ENCODE measurements around the gene RNF150. TPM values are rescaled to one million over a fixed set of nuclear protein-coding genes. Genes with fewer than 3 reads are reported as not detected.

Gene RNF150
- total and polyA plus RNA-seq, 2 experiments from 2014 or later: 4.2 to 9.2 TPM

- no peak for DNase-seq (ENCODE audit: low spot score)
- Histone ChIP-seq H3K36me3 (replicated peaks; ENCODE audit: insufficient read depth, low read depth) (no peaks in the 10 kb centered on the region), H3K9me3 (ENCODE audit: low read depth) (no peaks in the 10 kb centered on the region), H3K4me3 (no peak overlapping the region), H3K27ac (no peak overlapping the region), H2AFZ (no peak overlapping the region), H3K9me2 (replicated peaks; ENCODE audit: insufficient read depth) (no peaks in the 10 kb centered on the region), H3K79me2 (no peaks in the 10 kb centered on the region), H3K4me2 (no peak overlapping the region), H3K27me3 (no peaks in the 10 kb centered on the region), H3K4me1 (ENCODE audit: insufficient read depth) (no peaks in the 10 kb centered on the region), H4K20me1 (ENCODE audit: insufficient read depth, poor library complexity, severe bottlenecking) (no peaks in the 10 kb centered on the region)
- 63% methylated on average over 5 of the region's 5 CpGs for WGBS (ENCODE audit: low lambda C conversion rate, missing lambda C conversion rate)
- TF ChIP-seq EZH2 (IDR thresholded peaks at IDR 0.05; ENCODE audit: borderline replicate concordance): no peak
- TF ChIP-seq, protein P1, sequence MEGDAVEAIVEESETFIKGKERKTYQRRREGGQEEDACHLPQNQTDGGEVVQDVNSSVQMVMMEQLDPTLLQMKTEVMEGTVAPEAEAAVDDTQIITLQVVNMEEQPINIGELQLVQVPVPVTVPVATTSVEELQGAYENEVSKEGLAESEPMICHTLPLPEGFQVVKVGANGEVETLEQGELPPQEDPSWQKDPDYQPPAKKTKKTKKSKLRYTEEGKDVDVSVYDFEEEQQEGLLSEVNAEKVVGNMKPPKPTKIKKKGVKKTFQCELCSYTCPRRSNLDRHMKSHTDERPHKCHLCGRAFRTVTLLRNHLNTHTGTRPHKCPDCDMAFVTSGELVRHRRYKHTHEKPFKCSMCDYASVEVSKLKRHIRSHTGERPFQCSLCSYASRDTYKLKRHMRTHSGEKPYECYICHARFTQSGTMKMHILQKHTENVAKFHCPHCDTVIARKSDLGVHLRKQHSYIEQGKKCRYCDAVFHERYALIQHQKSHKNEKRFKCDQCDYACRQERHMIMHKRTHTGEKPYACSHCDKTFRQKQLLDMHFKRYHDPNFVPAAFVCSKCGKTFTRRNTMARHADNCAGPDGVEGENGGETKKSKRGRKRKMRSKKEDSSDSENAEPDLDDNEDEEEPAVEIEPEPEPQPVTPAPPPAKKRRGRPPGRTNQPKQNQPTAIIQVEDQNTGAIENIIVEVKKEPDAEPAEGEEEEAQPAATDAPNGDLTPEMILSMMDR (IDR thresholded peaks at IDR 0.05; ENCODE audit: poor library complexity): no peak
- no peak for TF ChIP-seq EZH2phosphoT487 (IDR thresholded peaks at IDR 0.05; ENCODE audit: low read depth, severe bottlenecking, unreplicated experiment)
Measured at GRCh38 chr4:140986045-140986444, 147.2 kb downstream of the RNF150 start.

DNA sequence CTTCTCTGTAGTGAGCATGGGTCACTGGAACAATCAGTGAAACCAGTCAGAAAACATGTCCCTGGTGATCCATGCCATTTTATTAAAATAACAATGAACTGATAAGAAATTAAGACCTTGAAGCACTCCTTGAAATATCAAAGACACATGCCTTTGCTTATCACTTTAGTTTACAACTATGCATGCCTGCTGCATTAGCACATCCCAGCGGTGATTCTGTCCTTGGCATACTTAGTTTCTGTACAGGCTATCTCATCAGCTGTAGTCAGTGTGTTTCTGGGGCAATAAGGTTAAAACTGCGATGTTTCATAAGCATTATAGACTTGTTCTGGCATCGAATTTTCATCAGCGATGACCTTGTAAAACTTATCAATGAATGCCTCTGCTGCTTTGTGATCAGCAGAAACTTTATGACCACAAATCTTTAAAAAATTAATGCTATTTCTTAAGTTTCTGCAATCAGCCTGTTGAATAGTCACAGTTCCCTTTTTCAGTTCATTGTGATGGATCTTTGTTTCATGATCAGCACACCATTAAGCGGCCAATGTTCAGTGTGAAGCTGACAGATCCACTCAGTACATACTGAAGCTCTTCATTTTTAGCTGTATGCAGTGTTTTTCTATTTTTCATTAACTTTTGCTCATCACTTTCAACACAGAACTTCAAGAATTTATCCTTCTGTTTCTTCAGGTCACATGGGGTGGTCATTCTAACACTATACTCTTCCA, 150.5 kb downstream of the RNF150 start:
- TF ChIP-seq EZH2 (IDR thresholded peaks at IDR 0.05; ENCODE audit: borderline replicate concordance): no peak
- TF ChIP-seq, protein P1 (IDR thresholded peaks at IDR 0.05; ENCODE audit: poor library complexity): no peak
- no peak for TF ChIP-seq EZH2phosphoT487 (IDR thresholded peaks at IDR 0.05; ENCODE audit: low read depth, severe bottlenecking, unreplicated experiment)
- no peaks in the 10 kb centered on the region for H3K36me3 ChIP-seq (replicated peaks; ENCODE audit: insufficient read depth, low read depth)
- 65% methylated on average over 5 of the region's 5 CpGs for WGBS (ENCODE audit: low lambda C conversion rate, missing lambda C conversion rate)
- H3K79me2 ChIP-seq: no peaks in the 10 kb centered on the region
- no peak overlapping the region for H3K4me3 ChIP-seq
- H3K9me3 ChIP-seq (ENCODE audit: low read depth): no peaks in the 10 kb centered on the region
- H2AFZ ChIP-seq: no peak overlapping the region
- H3K4me2 ChIP-seq: no peak overlapping the region
- no peaks in the 10 kb centered on the region for H3K9me2 ChIP-seq (replicated peaks; ENCODE audit: insufficient read depth)
- no peaks in the 10 kb centered on the region for H4K20me1 ChIP-seq (ENCODE audit: insufficient read depth, poor library complexity, severe bottlenecking)
- no peak overlapping the region for H3K27ac ChIP-seq
- no peak for DNase-seq (ENCODE audit: low spot score)
- H3K4me1 ChIP-seq (ENCODE audit: insufficient read depth): no peaks in the 10 kb centered on the region
- H3K27me3 ChIP-seq: no peaks in the 10 kb centered on the region

DNA sequence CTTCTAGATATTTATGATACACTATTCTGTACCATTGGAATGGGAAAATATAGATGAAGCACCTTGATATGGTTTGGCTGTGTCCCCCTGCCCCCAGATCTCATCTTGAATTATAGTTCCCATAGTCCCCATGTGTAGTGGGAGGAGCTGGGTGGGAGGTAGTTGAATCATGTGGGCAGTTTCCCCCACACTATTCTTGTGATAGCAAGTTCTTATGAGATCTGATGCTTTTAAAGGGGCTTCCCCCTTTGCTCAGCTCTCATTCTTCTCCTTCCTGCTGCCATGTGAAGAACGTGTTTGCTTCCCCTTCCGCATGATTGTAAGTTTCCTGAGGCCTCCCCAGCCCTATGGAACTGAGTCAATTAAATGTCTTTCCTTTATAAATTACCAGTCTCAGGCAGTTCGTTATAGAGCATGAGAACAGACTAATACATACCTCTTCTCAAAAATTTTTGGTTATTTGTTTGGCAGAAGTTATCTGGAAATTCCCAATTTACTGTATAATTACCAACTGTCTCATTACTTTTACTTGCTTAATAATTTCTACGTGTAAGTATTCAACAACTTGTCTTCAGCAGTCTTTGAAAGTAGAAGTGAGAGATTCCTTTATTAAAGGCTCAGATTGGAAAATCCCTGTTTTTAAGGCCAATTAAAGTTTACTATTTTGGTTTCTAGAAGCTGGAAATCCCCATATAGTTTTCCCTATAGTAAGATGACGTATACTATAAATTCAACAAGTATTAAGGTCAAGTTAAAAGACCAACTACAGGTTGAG, 152.7 kb downstream of the RNF150 start:
- TF ChIP-seq EZH2phosphoT487 (IDR thresholded peaks at IDR 0.05; ENCODE audit: low read depth, severe bottlenecking, unreplicated experiment) (no peak), EZH2 (IDR thresholded peaks at IDR 0.05; ENCODE audit: borderline replicate concordance) (no peak)
- TF ChIP-seq, protein P1 (IDR thresholded peaks at IDR 0.05; ENCODE audit: poor library complexity): no peak
- Histone ChIP-seq H3K9me2 (replicated peaks; ENCODE audit: insufficient read depth) (no peaks in the 10 kb centered on the region), H3K4me3 (no peak overlapping the region), H3K4me1 (ENCODE audit: insufficient read depth) (no peaks in the 10 kb centered on the region), H3K4me2 (no peak overlapping the region), H3K36me3 (replicated peaks; ENCODE audit: insufficient read depth, low read depth) (no peaks in the 10 kb centered on the region), H3K9me3 (ENCODE audit: low read depth) (no peaks in the 10 kb centered on the region), H3K27ac (no peak overlapping the region), H3K27me3 (no peaks in the 10 kb centered on the region), H4K20me1 (ENCODE audit: insufficient read depth, poor library complexity, severe bottlenecking) (no peaks in the 10 kb centered on the region), H2AFZ (no peak overlapping the region), H3K79me2 (no peaks in the 10 kb centered on the region)
- WGBS (ENCODE audit: low lambda C conversion rate, missing lambda C conversion rate): 93% methylated on average over 5 of the region's 5 CpGs
- no peak for DNase-seq (ENCODE audit: low spot score)
